ENCODE results near the gene RSAD2.

RSAD2 gene

DNA sequence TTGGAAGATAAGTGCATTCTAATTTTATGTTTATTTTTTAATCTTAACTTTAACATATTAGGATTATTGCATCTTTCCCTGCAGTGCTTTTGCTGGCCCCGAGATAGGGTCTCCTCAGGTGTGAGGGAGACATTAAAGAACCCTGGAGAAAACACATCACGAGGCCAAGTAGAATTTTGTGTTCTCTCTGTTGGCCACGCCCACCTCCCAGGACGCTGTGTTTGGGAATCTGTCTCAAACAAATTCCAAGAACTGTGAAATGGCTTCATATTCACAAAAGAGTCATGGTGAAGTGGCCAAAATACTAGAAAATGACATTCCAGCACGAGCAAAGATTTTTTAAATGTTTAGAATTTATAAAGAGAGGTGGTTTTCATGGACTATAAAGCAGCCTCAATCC lies 67.0 kb downstream of the RSAD2 start:
- no peak for DNase-seq

DNA sequence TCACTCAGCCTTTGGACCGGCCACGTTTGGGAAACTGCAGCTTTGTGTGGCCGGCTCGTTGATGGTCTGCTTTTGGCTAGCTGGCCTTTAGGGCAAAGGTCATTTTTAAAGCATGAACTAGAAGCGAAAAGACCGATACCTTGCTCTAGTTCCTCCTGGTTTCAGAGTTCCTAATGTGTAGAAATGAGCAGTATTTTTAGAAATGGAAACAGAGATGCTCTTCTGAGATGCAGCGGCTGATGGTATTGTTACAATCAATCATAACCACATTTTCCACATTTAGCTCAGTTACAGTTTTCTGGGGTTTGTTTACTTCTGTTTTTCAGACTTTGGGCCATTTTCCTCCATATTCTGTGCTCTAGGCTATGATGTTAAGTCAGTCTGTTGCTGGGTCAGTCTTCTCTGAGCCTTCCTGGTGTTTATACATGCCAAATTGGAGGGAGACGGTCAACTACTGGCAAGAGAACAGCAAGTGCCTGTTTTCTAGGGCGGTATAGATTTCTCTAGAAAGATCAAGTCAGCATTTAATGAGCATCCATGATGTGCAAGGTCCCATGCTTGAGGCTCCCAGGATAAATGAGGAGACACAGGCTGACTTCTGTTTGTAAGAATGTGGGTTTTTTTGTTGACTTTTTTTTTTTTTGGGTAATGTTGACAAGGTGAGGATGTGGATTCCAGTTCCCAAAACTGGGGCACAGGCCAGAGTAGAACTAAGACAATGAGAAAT lies 67.7 kb downstream of the RSAD2 start:
- DNase-seq, result no peak

DNA sequence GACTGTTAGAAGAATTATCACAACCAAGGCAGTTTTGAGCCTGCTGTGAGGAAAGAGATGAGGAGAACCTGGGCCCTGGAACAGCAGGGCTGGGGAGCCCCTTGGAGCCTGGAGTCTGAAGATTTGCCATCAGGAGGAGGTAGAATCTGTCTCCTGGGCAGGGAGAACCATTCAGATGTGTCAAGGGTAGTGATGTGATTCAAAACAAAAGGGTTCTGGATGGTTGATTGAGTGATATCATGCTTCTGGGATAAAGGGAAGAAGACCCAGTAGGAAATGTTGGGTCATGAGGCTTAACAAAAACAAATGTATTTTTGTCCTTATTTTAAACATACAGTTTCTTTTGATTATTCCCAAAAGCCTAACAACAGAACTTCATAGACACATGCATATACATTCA lies 68.2 kb downstream of the RSAD2 start:
- no peak for DNase-seq

DNA sequence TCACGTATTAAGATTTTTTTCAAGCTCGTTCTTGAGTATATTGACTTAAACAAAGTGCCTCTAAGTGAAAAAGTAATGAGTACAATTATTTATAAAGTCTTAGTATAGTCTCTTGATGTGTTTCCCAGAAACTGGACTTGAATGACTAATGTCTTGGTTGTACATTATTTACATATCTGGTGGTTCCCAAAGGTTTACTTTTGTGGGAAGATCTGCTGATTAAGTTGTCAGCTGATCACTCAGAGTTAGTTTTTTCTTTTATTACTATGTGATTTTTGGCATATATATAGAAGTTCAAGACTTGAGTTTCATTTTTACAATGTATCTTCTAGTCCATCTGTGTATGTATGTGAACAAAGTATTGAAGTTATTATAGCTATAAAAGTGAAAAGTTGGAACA lies 69.1 kb downstream of the RSAD2 start:
- no peak for DNase-seq
